ENCODE data around the gene SLC25A51.

The SLC25A51 gene

GRCh38 chr9:37918665-37919170, 14.8 kb upstream of the SLC25A51 start:
- no peak for TF ChIP-seq ZNF677 (tag by site-specific recombination; IDR thresholded peaks at IDR 0.05)
- no peak for TF ChIP-seq SCRT2 (tag by site-specific recombination; IDR thresholded peaks at IDR 0.05)
- TF ChIP-seq, protein P1, sequence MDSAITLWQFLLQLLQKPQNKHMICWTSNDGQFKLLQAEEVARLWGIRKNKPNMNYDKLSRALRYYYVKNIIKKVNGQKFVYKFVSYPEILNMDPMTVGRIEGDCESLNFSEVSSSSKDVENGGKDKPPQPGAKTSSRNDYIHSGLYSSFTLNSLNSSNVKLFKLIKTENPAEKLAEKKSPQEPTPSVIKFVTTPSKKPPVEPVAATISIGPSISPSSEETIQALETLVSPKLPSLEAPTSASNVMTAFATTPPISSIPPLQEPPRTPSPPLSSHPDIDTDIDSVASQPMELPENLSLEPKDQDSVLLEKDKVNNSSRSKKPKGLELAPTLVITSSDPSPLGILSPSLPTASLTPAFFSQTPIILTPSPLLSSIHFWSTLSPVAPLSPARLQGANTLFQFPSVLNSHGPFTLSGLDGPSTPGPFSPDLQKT (IDR thresholded peaks at IDR 0.05; ENCODE audit: borderline replicate concordance, low read depth, low read length): no peak
- no peak for TF ChIP-seq GLI2 (tag by site-specific recombination; IDR thresholded peaks at IDR 0.05; ENCODE audit: borderline replicate concordance, low read depth)
- no peak for TF ChIP-seq GLI4 (tag by site-specific recombination; IDR thresholded peaks at IDR 0.05)
- no peak for TF ChIP-seq ZSCAN5A (tag by site-specific recombination; IDR thresholded peaks at IDR 0.05)
- TF ChIP-seq ZNF19 (tag by site-specific recombination; IDR thresholded peaks at IDR 0.05; ENCODE audit: low read depth): no peak
- TF ChIP-seq, protein P2, sequence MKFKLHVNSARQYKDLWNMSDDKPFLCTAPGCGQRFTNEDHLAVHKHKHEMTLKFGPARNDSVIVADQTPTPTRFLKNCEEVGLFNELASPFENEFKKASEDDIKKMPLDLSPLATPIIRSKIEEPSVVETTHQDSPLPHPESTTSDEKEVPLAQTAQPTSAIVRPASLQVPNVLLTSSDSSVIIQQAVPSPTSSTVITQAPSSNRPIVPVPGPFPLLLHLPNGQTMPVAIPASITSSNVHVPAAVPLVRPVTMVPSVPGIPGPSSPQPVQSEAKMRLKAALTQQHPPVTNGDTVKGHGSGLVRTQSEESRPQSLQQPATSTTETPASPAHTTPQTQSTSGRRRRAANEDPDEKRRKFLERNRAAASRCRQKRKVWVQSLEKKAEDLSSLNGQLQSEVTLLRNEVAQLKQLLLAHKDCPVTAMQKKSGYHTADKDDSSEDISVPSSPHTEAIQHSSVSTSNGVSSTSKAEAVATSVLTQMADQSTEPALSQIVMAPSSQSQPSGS (tag by site-specific recombination; IDR thresholded peaks at IDR 0.05; ENCODE audit: low read depth): no peak
- TF ChIP-seq PRDM6 (tag by site-specific recombination; IDR thresholded peaks at IDR 0.05): no peak
- TF ChIP-seq ZNF549 (tag by site-specific recombination; IDR thresholded peaks at IDR 0.05): no peak
- TF ChIP-seq ZNF830 (tag by site-specific recombination; IDR thresholded peaks at IDR 0.05; ENCODE audit: low read depth): no peak
- CTCF ChIA-PET: interaction anchor here (0.6 kb wide), 2 partner anchors 149 to 498 kb away, joined by 3 read pairs; no protein-coding TSS in a partner anchor

GRCh38 chr9:37917801-37918664, 14.1 kb upstream of the SLC25A51 start:
- Histone ChIP-seq H3K4me3 (ENCODE audit: low read depth, low read length) (no peak overlapping the region), H3K4me1 (ENCODE audit: control insufficient read depth, insufficient read depth, low read length) (no peaks in the 10 kb centered on the region), H3K27ac (ENCODE audit: extremely low read depth, low read depth, low read length) (no peak overlapping the region), H3K9me3 (ENCODE audit: control insufficient read depth, insufficient read depth, low read depth, low read length) (no peaks in the 10 kb centered on the region), H3K36me3 (ENCODE audit: control insufficient read depth in 2 of 2, insufficient read depth in 1 of 2, low read length in 2 of 2) (peaks cover 0 to 58% of the 10 kb centered on the region in 2 experiments; a peak in 1 of 3 replicates)
- ChIA-PET CTCF (interaction anchor here (0.6 kb wide), 2 partner anchors 150 to 499 kb away, joined by 3 read pairs; no protein-coding TSS in a partner anchor), POLR2A (interaction anchor here (0.5 kb wide), 1 partner anchor 345 kb away, joined by 4 read pairs; no protein-coding TSS in a partner anchor)
- TF ChIP-seq MZF1 (tag by site-specific recombination; IDR thresholded peaks at IDR 0.05; ENCODE audit: borderline replicate concordance): no peak
- peak; percentile 80 for TF ChIP-seq EGR2 (tag by site-specific recombination; IDR thresholded peaks at IDR 0.05; ENCODE audit: low read depth)
- no peak for TF ChIP-seq ZNF433 (tag by site-specific recombination; IDR thresholded peaks at IDR 0.05; ENCODE audit: low read depth)
- peak; percentile 86 for TF ChIP-seq ZFHX2 (tag by site-specific recombination; conservative IDR thresholded peaks at IDR 0.05)
- no peak for TF ChIP-seq ZNF777 (tag by site-specific recombination; IDR thresholded peaks at IDR 0.05; ENCODE audit: borderline replicate concordance)

More at GRCh38 chr9:37918665-37919170, 14.8 kb upstream of the SLC25A51 start:
- Histone ChIP-seq H3K9me3 (ENCODE audit: control insufficient read depth, insufficient read depth, low read depth, low read length) (no peaks in the 10 kb centered on the region), H3K4me1 (ENCODE audit: control insufficient read depth, insufficient read depth, low read length) (no peaks in the 10 kb centered on the region), H3K36me3 (ENCODE audit: control insufficient read depth in 2 of 2, insufficient read depth in 1 of 2, low read length in 2 of 2) (peaks cover 0 to 63% of the 10 kb centered on the region in 2 experiments; a peak in 1 of 3 replicates), H3K4me3 (ENCODE audit: low read depth, low read length) (no peak overlapping the region), H3K27ac (ENCODE audit: extremely low read depth, low read depth, low read length) (no peak overlapping the region)
- POLR2A ChIA-PET: no interaction called here
